ENCODE measurements around the gene TRAPPC2.

GRCh38 chrX:13750812-13751211 lies 16.4 kb upstream of the TRAPPC2 start:
- TF ChIP-seq EZH2 (IDR thresholded peaks at IDR 0.05; ENCODE audit: borderline replicate concordance, low read length) (no peak), CTCF (conservative IDR thresholded peaks at IDR 0.05 in 1 of 2, IDR thresholded peaks at IDR 0.05 in 1 of 2; ENCODE audit: extremely low read depth in 1 of 2, insufficient read depth in 1 of 2, low read depth in 1 of 2, low read length in 2 of 2) (no peak)
